Ishikawa (cell line): ENCODE measurements around the gene DEXI.

Source experiments
- CEBPB ChIP-seq: IDR thresholded peaks from 2 replicates; pipeline ENCODE4 v1.6.1; 2012
- CREB1 ChIP-seq: IDR thresholded peaks from 2 replicates; pipeline ENCODE4 v1.6.1; 2012; ENCODE audit warnings: low read depth
- EGR1 ChIP-seq: IDR thresholded peaks from 2 replicates; pipeline ENCODE4 v1.6.1; 2012
- EP300 ChIP-seq: IDR thresholded peaks from 2 replicates; pipeline ENCODE4 v1.6.1; 2012; ENCODE audit warnings: borderline replicate concordance
- FOXM1 ChIP-seq: IDR thresholded peaks from 2 replicates; pipeline ENCODE4 v1.6.1; 2012; ENCODE audit warnings: low read depth, borderline replicate concordance
- NFIC ChIP-seq: IDR thresholded peaks from 2 replicates; pipeline ENCODE4 v1.6.1; 2012
- RAD21 ChIP-seq: IDR thresholded peaks from 2 replicates; pipeline ENCODE4 v1.6.1; 2012; ENCODE audit warnings: low read depth
- TAF1 ChIP-seq: IDR thresholded peaks from 2 replicates; pipeline ENCODE4 v1.6.1; 2012; ENCODE audit warnings: low read depth, mild to moderate bottlenecking
- TCF12 ChIP-seq: IDR thresholded peaks from 2 replicates; pipeline ENCODE4 v1.6.1; 2012; ENCODE audit warnings: low read depth
- TEAD4 ChIP-seq: IDR thresholded peaks from 2 replicates; pipeline ENCODE4 v1.6.1; 2012
- YY1 ChIP-seq: IDR thresholded peaks from 2 replicates; pipeline ENCODE4 v1.6.1; 2012; ENCODE audit warnings: low read depth
- ZBTB7A ChIP-seq: IDR thresholded peaks from 2 replicates; pipeline ENCODE4 v1.6.1; 2012; ENCODE audit warnings: low read depth
- TF ChIP-seq, protein P1 (sequence below): IDR thresholded peaks from 2 replicates; pipeline ENCODE4 v1.6.1; 2012
- TF ChIP-seq, protein P2 (sequence below): IDR thresholded peaks from 2 replicates; pipeline ENCODE4 v1.6.1; 2012; ENCODE audit warnings: low read depth, mild to moderate bottlenecking
- TF ChIP-seq, protein P3 (sequence below): IDR thresholded peaks from 2 replicates; pipeline ENCODE4 v1.6.1; 2012

DEXI gene

DNA sequence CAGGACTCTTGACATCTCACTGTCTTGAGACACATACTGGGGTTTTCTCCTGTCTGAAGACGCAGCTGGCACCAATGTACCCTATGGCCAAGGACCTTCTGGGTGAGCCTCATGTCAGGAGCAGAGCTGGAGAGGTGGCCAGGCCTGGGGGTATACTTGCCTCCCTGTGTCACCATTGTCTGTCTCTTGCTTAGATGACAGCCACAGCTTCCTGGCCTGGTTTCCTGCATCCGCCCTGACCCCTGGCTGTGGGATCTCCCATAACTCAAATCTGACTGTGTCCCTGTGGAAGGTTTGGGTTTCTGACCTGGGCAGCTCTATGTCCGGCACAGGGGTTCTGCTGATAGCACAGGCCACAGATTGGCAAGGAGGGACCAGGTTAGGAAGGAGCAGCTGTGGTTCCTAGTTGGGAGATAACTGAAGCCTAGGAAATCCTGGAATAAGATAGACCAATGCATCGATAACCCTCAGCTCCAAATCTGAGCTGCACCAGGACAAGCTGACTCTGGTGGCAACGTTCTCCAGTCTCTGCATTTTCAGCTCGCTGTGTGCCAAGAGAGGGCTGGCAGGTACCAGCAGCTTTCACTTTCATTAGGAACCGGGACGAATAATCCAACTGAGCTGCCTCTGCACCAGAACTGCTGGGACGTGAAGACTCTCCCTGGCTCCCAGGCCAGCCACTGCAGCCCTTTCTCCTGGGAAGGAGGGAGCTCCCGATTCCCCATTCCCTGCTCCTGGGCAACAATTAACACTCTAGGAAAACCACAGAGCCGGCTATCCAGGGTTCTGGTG is 5.0 kb downstream of the DEXI start:
- no peak for TF ChIP-seq CREB1
- no peak for TF ChIP-seq NFIC
- TF ChIP-seq, protein P1, sequence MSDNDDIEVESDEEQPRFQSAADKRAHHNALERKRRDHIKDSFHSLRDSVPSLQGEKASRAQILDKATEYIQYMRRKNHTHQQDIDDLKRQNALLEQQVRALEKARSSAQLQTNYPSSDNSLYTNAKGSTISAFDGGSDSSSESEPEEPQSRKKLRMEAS, result no peak
- no peak for TF ChIP-seq TAF1
- TF ChIP-seq EP300, result no peak
- TF ChIP-seq CEBPB, result no peak
- TF ChIP-seq FOXM1, result no peak
- no peak for TF ChIP-seq YY1
- no peak for TF ChIP-seq TEAD4
- TF ChIP-seq ZBTB7A, result no peak
- TF ChIP-seq, protein P2, sequence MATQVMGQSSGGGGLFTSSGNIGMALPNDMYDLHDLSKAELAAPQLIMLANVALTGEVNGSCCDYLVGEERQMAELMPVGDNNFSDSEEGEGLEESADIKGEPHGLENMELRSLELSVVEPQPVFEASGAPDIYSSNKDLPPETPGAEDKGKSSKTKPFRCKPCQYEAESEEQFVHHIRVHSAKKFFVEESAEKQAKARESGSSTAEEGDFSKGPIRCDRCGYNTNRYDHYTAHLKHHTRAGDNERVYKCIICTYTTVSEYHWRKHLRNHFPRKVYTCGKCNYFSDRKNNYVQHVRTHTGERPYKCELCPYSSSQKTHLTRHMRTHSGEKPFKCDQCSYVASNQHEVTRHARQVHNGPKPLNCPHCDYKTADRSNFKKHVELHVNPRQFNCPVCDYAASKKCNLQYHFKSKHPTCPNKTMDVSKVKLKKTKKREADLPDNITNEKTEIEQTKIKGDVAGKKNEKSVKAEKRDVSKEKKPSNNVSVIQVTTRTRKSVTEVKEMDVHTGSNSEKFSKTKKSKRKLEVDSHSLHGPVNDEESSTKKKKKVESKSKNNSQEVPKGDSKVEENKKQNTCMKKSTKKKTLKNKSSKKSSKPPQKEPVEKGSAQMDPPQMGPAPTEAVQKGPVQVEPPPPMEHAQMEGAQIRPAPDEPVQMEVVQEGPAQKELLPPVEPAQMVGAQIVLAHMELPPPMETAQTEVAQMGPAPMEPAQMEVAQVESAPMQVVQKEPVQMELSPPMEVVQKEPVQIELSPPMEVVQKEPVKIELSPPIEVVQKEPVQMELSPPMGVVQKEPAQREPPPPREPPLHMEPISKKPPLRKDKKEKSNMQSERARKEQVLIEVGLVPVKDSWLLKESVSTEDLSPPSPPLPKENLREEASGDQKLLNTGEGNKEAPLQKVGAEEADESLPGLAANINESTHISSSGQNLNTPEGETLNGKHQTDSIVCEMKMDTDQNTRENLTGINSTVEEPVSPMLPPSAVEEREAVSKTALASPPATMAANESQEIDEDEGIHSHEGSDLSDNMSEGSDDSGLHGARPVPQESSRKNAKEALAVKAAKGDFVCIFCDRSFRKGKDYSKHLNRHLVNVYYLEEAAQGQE, result no peak

DNA sequence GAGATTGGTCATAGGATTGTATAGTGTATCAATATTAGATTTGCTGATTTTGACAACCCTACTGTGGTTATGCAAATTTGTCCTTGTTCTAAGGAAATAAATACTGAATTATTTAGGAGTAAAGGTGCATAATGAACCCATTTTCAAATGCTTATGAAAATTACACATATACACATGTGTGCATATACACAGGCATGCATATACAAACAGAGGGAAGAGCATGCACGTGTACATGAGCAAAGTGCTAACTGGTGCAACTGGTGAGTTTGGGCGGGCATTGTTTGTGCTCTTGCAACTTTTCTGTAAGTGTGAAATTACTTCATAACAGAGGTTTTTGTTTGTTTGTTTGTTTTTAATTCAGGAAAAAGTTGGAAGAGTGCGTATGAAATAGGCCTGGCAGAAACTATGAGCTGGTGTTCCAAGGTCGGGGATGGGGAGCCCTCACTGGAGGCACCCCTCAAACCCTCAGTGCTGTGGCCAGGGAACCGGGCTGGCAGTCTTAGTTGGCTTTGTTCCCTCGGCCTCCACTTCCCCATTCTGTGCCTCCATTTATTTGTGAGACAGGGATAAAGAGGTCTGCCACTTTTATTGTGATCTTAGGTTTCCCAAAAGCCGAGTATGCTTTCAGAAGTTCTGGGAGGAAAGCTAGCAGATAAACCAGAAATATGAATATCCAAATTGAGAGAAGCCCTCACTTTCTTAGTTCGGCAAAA is 5.8 kb downstream of the DEXI start:
- TF ChIP-seq EP300 (no peak), NFIC (no peak), YY1 (no peak), TEAD4 (no peak), ZBTB7A (no peak), CEBPB (no peak), EGR1 (no peak), CREB1 (no peak), TAF1 (no peak), TCF12 (no peak), FOXM1 (no peak), RAD21 (no peak)
- TF ChIP-seq, protein P1, result no peak
- TF ChIP-seq, protein P2, result no peak
- TF ChIP-seq, protein P3, sequence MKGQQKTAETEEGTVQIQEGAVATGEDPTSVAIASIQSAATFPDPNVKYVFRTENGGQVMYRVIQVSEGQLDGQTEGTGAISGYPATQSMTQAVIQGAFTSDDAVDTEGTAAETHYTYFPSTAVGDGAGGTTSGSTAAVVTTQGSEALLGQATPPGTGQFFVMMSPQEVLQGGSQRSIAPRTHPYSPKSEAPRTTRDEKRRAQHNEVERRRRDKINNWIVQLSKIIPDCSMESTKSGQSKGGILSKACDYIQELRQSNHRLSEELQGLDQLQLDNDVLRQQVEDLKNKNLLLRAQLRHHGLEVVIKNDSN, result no peak

DNA sequence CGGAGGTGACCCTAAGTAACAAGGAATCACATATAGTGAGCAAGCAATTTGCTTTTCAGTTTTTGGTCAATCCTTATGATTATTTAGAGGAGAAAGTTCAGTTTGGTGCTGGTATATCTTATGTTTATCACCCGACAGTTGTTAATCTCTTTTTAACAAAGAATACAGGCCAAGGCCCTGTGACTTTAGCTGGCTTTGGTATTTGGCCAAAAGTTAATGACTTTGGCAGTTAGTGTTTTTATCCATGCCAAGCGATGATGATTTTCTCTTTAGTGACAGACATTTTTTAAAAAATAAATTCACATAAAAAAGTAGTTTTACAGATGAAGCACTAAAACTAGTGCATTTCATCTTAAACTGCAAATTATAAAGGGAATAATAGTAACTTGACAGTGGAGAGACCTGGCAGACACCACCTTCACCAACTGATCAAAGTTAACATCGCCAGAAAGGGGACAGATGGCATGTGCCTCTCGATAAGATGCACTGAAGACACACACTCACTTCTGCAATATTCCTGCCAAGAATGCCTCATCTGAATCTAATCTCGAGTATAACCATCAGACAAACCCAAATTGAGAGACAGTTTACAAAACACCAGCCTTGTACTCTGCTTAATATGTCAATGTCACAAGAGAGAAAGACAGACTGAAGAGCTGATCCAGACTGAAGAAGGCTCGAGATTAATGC is 6.9 kb downstream of the DEXI start:
- TF ChIP-seq FOXM1 (no peak), NFIC (no peak), YY1 (no peak), CEBPB (no peak), EGR1 (no peak), RAD21 (no peak), EP300 (no peak), TEAD4 (no peak), ZBTB7A (no peak), TAF1 (no peak), CREB1 (no peak), TCF12 (no peak)
- TF ChIP-seq, protein P3, result no peak
- TF ChIP-seq, protein P2, result no peak
- TF ChIP-seq, protein P1, result no peak
